Activated B cell treated with CpG ODN at 0.5 μM for 24 hours (primary cell): ENCODE data around the gene FHIT. TPM values are rescaled to one million over a fixed set of nuclear protein-coding genes. Genes with fewer than 3 reads are reported as not detected.

Experiments
- ATAC-seq: fragments of 200-7000 bp; cut with Tn5 transposase; one replicate; pipeline ENCODE4 v1.10.0; 2021; ENCODE audit warnings: low read depth, mild to moderate bottlenecking, moderate library complexity
- CTCF ChIA-PET: fragments of 350-600 bp; sonication (Branson Sonifier 250); formaldehyde crosslinking; loops from one replicate; lab custom pipeline; 2021; ENCODE audit warnings: antibody characterized with exemption; lab: Charles Lee
- POLR2A ChIA-PET: fragments of 350-600 bp; sonication (Branson Sonifier 250); formaldehyde crosslinking; loops from one replicate; lab custom pipeline; 2021; ENCODE audit warnings: antibody characterized with exemption; lab: Charles Lee
- DNase-seq: peaks from one replicate; pipeline ENCODE4 v3.0.0; 2022
- H3K27ac Mint-ChIP-seq: one replicate; pipeline ENCODE4 v1.8.0; 2020; ENCODE audit warnings: mixed read lengths
- H3K27me3 Mint-ChIP-seq: one replicate; pipeline ENCODE4 v1.8.0; 2021; ENCODE audit warnings: mixed read lengths
- H3K36me3 Mint-ChIP-seq: one replicate; pipeline ENCODE4 v1.8.0; 2021; ENCODE audit warnings: low read depth, mixed read lengths
- H3K4me1 Mint-ChIP-seq: one replicate; pipeline ENCODE4 v1.8.0; 2021; ENCODE audit warnings: mixed read lengths
- H3K4me3 Mint-ChIP-seq: one replicate; pipeline ENCODE4 v1.8.0; 2020; ENCODE audit warnings: mild to moderate bottlenecking, mixed read lengths
- H3K9me3 Mint-ChIP-seq: one replicate; pipeline ENCODE4 v1.8.0; 2020; ENCODE audit warnings: mixed read lengths
- CTCF ChIP-seq: fragments of 200-600 bp; IDR thresholded peaks from one replicate; pipeline ENCODE4 v1.8.0; 2022; ENCODE audit warnings: antibody characterized with exemption, mild to moderate bottlenecking
- intact Hi-C: fragments of 100-400 bp; cut with micrococcal nuclease; formaldehyde crosslinking; loops from one replicate; pipeline ENCODE4 v1.15.1; 2024
- total RNA-seq: library from RNA; stranded (reverse); gene quantifications from 2 replicates; pipeline ENCODE4 v1.2.3, GENCODE V29; 2022

FHIT gene
- total RNA-seq, 1 donor from 2014 or later: 5.5 TPM

DNA sequence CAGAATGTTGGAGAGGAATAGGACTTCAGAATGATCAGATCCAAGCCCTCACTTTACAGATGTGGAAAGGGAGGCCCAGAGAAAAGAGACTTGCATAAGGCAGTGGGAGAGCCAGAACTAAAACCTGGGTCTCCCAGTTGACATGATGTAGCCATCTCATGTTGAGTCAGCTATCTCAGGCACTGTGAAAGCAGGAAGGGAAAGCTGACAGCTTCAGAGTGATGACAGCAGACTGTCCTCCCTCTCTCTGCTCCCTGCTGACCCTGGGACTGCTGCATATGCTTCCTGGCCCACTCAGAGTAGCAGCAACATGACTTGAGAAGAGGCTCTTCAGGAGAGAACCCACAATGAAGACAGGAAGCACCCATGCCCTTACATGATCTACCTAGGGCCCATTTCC lies 14.7 kb downstream of the FHIT start:
- CTCF ChIA-PET: no interaction called here
- POLR2A ChIA-PET: no interaction called here
- Mint-ChIP-seq H3K27ac (no peak overlapping the region), H3K4me1 (no peaks in the 10 kb centered on the region), H3K4me3 (no peak overlapping the region), H3K36me3 (no peaks in the 10 kb centered on the region), H3K27me3 (no peaks in the 10 kb centered on the region), H3K9me3 (no peaks in the 10 kb centered on the region)
- intact Hi-C loops: no loop called here
- ATAC-seq: no peak
- TF ChIP-seq CTCF: no peak
- no peak for DNase-seq

- POLR2A ChIA-PET: no interaction called here
- no peak overlapping the region for H3K27ac Mint-ChIP-seq
- no peaks in the 10 kb centered on the region for H3K4me1 Mint-ChIP-seq
- H3K9me3 Mint-ChIP-seq: no peaks in the 10 kb centered on the region
- DNase-seq (no peak), ATAC-seq (no peak)
- no peak for TF ChIP-seq CTCF
- H3K27me3 Mint-ChIP-seq: no peaks in the 10 kb centered on the region
- CTCF ChIA-PET: no interaction called here
- intact Hi-C loops: no loop called here
- no peak overlapping the region for H3K4me3 Mint-ChIP-seq
- no peaks in the 10 kb centered on the region for H3K36me3 Mint-ChIP-seq
Measured at GRCh38 chr3:61233746-61234145, 17.5 kb downstream of the FHIT start.

DNA sequence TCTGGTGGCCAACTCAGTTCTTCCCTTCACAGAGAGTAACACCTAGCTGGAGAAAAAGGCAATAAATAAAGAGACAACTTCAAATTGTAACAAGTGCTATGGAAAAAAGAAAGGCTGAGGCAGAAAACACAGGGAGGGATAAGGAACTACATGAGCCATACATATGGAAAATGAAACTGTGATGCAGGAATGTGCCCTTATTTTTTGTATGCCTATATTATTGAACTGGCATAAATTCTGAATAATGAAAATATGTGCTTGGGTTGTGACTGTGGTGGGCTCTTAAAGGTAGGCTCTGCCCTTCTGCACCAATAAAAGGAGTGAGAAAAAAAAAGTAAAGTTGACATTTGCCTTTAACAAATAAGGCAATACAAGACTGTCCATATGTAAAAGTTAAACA lies 19.6 kb downstream of the FHIT start:
- ATAC-seq (no peak), DNase-seq (no peak)
- H3K9me3 Mint-ChIP-seq: no peaks in the 10 kb centered on the region
- H3K4me3 Mint-ChIP-seq: no peak overlapping the region
- CTCF ChIA-PET: no interaction called here
- H3K36me3 Mint-ChIP-seq: no peaks in the 10 kb centered on the region
- H3K27ac Mint-ChIP-seq: no peak overlapping the region
- POLR2A ChIA-PET: no interaction called here
- TF ChIP-seq CTCF: no peak
- no peaks in the 10 kb centered on the region for H3K27me3 Mint-ChIP-seq
- intact Hi-C loops: no loop called here
- no peaks in the 10 kb centered on the region for H3K4me1 Mint-ChIP-seq

DNA sequence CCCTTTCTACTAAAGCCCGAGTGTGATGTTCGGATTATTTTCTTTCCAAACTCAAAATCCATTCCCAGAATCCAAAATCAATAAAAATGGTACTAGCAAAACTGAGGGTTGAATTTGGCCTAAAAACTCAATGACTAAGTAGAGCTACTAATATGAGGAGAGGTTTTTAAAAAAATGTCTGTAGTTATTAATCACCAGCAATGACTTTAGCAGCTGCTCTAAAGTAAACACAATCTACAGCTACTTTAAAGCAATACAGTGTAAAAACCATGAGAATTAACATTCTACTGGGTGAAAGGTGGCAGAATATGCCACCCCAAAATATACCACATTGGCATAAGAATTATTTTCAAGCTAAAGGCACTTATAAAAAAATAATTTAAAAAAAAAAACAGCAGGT lies 23.5 kb downstream of the FHIT start:
- ATAC-seq: no peak
- no peak overlapping the region for H3K27ac Mint-ChIP-seq

DNA sequence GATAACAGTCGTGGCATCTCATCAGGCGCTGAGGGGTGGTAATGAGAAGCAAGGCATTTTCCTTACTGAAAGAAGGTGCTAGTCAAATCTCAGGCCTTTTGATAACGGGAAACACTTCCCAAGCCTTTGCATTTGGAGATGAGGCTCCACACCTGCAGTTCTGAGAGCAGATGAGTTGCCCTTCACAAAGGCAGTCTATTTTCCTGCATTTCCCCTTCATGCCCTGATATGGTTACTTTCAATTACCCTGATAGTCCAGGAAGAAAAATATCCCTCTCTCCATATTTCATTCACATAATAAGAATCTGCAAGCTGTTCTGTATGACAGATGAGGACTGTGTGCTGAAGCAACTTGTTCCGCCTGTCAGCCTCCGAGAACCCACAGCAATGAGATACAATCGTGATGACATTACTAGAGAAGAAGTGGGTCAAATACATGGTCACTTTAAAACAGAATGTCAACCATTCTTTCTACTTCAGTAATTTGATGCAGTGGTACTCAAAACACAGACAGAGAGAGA lies 25.0 kb downstream of the FHIT start:
- Mint-ChIP-seq H3K9me3 (no peaks in the 10 kb centered on the region), H3K27me3 (no peaks in the 10 kb centered on the region), H3K4me3 (no peak overlapping the region), H3K36me3 (no peaks in the 10 kb centered on the region), H3K4me1 (no peaks in the 10 kb centered on the region), H3K27ac (no peak overlapping the region)
- ATAC-seq (no peak), DNase-seq (no peak)
- POLR2A ChIA-PET: no interaction called here
- no peak for TF ChIP-seq CTCF
- CTCF ChIA-PET: no interaction called here
- intact Hi-C loops: no loop called here

More for the DNA sequence above, 23.5 kb downstream of the FHIT start:
- no peak overlapping the region for H3K4me3 Mint-ChIP-seq
- H3K4me1 Mint-ChIP-seq: no peaks in the 10 kb centered on the region
- intact Hi-C loops: no loop called here
- ChIA-PET CTCF (no interaction called here), POLR2A (no interaction called here)
- TF ChIP-seq CTCF: no peak
- no peaks in the 10 kb centered on the region for H3K9me3 Mint-ChIP-seq
- no peaks in the 10 kb centered on the region for H3K27me3 Mint-ChIP-seq
- no peak for DNase-seq
- H3K36me3 Mint-ChIP-seq: no peaks in the 10 kb centered on the region
